ENCODE data around the gene EFL1.

- TF ChIP-seq SP1 (IDR thresholded peaks at IDR 0.05; ENCODE audit: low read depth, low read length) (no peak), CTCF (IDR thresholded peaks at IDR 0.05 in 2 of 3, conservative IDR thresholded peaks at IDR 0.05 in 1 of 3; ENCODE audit: control insufficient read depth in 2 of 3, extremely low read depth in 1 of 3, insufficient read depth in 1 of 3, low read depth in 3 of 3, low read length in 3 of 3) (no peak), RBBP5 (conservative IDR thresholded peaks at IDR 0.05) (no peak), BCLAF1 (IDR thresholded peaks at IDR 0.05) (no peak), RAD21 (IDR thresholded peaks at IDR 0.05; ENCODE audit: insufficient read depth, low read depth, low read length) (no peak), NRF1 (conservative IDR thresholded peaks at IDR 0.05; ENCODE audit: low read depth, low read length) (no peak), POLR2A (IDR thresholded peaks at IDR 0.05; ENCODE audit: low read depth, low read length) (no peak)
These were observed 29.7 kb upstream of the EFL1 start for GRCh38 chr15:82292271-82292670.

Data from GM12878 (cell line).